HEK293 (cell line): ENCODE results near the gene GJA1.

Source experiments
- CTCF ChIA-PET: fragments of 350-600 bp; formaldehyde crosslinking; extraction: SDS; loops from one replicate; lab custom pipeline; 2021; ENCODE audit warnings: antibody characterized with exemption; lab: Yijun Ruan, JAX
- POLR2A ChIA-PET: fragments of 300-600 bp; formaldehyde crosslinking; extraction: SDS; loops from one replicate; lab custom pipeline; 2020; ENCODE audit warnings: antibody characterized with exemption, inconsistent platforms; lab: Yijun Ruan, JAX
- H3K27ac ChIP-seq: fragments of 200-500 bp; sonication (Bioruptor generic); 2 replicates; pipeline ENCODE4 v1.5.1; 2014; ENCODE audit warnings: low read depth, low read length, control low read depth, inconsistent platforms; ENCODE audit errors: extremely low read depth
- H3K36me3 ChIP-seq, 2 experiments: fragments of 200-500 bp in 1 of 2; sonication (Bioruptor generic) in 1 of 2; 1 replicate in 1 of 2; 2 replicates in 1 of 2; pipeline ENCODE4 v1.5.1; 2014 to 2017; ENCODE audit warnings: inconsistent platforms in 2 of 2, low read length in 2 of 2; ENCODE audit not compliant: control insufficient read depth in 2 of 2, insufficient read depth in 1 of 2
- H3K4me1 ChIP-seq: fragments of 200-500 bp; sonication (Bioruptor generic); 2 replicates; pipeline ENCODE4 v1.5.1; 2014; ENCODE audit warnings: mild to moderate bottlenecking, low read length, inconsistent platforms; ENCODE audit not compliant: control insufficient read depth, insufficient read depth
- H3K4me3 ChIP-seq: 2 replicates; pipeline ENCODE4 v1.5.1; 2011; ENCODE audit warnings: low read depth, mild to moderate bottlenecking, control low read depth, low read length, moderate library complexity
- H3K9me3 ChIP-seq: fragments of 200-500 bp; sonication (Bioruptor generic); 2 replicates; pipeline ENCODE4 v1.5.1; 2014; ENCODE audit warnings: low read depth, low read length, inconsistent platforms; ENCODE audit not compliant: control insufficient read depth, insufficient read depth
- BCL11A ChIP-seq: fragments of 450-650 bp; formaldehyde crosslinking; IDR thresholded peaks from 2 replicates; pipeline ENCODE4 v1.5.1; 2016; ENCODE audit warnings: low read depth, missing biosample characterization, missing genetic modification characterization
- GLI4 ChIP-seq: fragments of 450-650 bp; formaldehyde crosslinking; IDR thresholded peaks from 2 replicates; pipeline ENCODE4 v1.5.1; 2016; ENCODE audit warnings: missing biosample characterization, missing genetic modification characterization
- HOXA7 ChIP-seq: sonication (generic); formaldehyde crosslinking; IDR thresholded peaks from 2 replicates; pipeline ENCODE4 v1.8.1; 2022; ENCODE audit warnings: missing genetic modification reagents, borderline replicate concordance
- IKZF3 ChIP-seq: fragments of 450-650 bp; IDR thresholded peaks from 2 replicates; pipeline ENCODE4 v1.5.0; 2018; ENCODE audit warnings: missing biosample characterization, mild to moderate bottlenecking, missing genetic modification characterization, moderate library complexity
- KLF16 ChIP-seq: fragments of 450-650 bp; formaldehyde crosslinking; IDR thresholded peaks from 2 replicates; pipeline ENCODE4 v1.5.1; 2017; ENCODE audit warnings: missing biosample characterization, missing genetic modification characterization
- KLF7 ChIP-seq: fragments of 450-650 bp; formaldehyde crosslinking; IDR thresholded peaks from 2 replicates; pipeline ENCODE4 v1.5.1; 2016; ENCODE audit warnings: missing biosample characterization, missing genetic modification characterization, borderline replicate concordance
- OVOL3 ChIP-seq: fragments of 450-650 bp; formaldehyde crosslinking; IDR thresholded peaks from 2 replicates; pipeline ENCODE4 v1.5.1; 2016; ENCODE audit warnings: missing biosample characterization, missing genetic modification characterization
- RBAK ChIP-seq: fragments of 450-650 bp; formaldehyde crosslinking; IDR thresholded peaks from 2 replicates; pipeline ENCODE4 v1.5.1; 2016; ENCODE audit warnings: missing biosample characterization, missing genetic modification characterization
- SCRT2 ChIP-seq: fragments of 450-650 bp; formaldehyde crosslinking; IDR thresholded peaks from 2 replicates; pipeline ENCODE4 v1.5.1; 2016; ENCODE audit warnings: missing biosample characterization, missing genetic modification characterization
- WT1 ChIP-seq: fragments of 450-650 bp; formaldehyde crosslinking; IDR thresholded peaks from 2 replicates; pipeline ENCODE4 v1.5.1; 2016; ENCODE audit warnings: missing biosample characterization, missing genetic modification characterization
- ZFP37 ChIP-seq: fragments of 450-650 bp; formaldehyde crosslinking; IDR thresholded peaks from 2 replicates; pipeline ENCODE4 v1.5.1; 2016; ENCODE audit warnings: missing biosample characterization, missing genetic modification characterization
- ZNF138 ChIP-seq: fragments of 450-650 bp; formaldehyde crosslinking; IDR thresholded peaks from 2 replicates; pipeline ENCODE4 v1.5.1; 2016; ENCODE audit warnings: missing biosample characterization, missing genetic modification characterization, borderline replicate concordance
- ZNF157 ChIP-seq: fragments of 450-650 bp; formaldehyde crosslinking; IDR thresholded peaks from 2 replicates; pipeline ENCODE4 v1.5.1; 2016; ENCODE audit warnings: missing biosample characterization, missing genetic modification characterization
- ZNF175 ChIP-seq: fragments of 450-650 bp; formaldehyde crosslinking; IDR thresholded peaks from 2 replicates; pipeline ENCODE4 v1.5.1; 2016; ENCODE audit warnings: missing biosample characterization, missing genetic modification characterization
- ZNF19 ChIP-seq: fragments of 450-650 bp; formaldehyde crosslinking; IDR thresholded peaks from 2 replicates; pipeline ENCODE4; 2016; ENCODE audit warnings: missing biosample characterization, missing genetic modification characterization, low read depth
- ZNF23 ChIP-seq: fragments of 450-650 bp; formaldehyde crosslinking; IDR thresholded peaks from 2 replicates; pipeline ENCODE4 v1.5.1; 2016; ENCODE audit warnings: missing biosample characterization, missing genetic modification characterization, borderline replicate concordance
- ZNF239 ChIP-seq: fragments of 450-650 bp; formaldehyde crosslinking; IDR thresholded peaks from 2 replicates; pipeline ENCODE4 v1.5.1; 2016; ENCODE audit warnings: missing biosample characterization, missing genetic modification characterization
- ZNF423 ChIP-seq: fragments of 450-650 bp; formaldehyde crosslinking; IDR thresholded peaks from 2 replicates; pipeline ENCODE4 v1.5.1; 2016; ENCODE audit warnings: missing biosample characterization, missing genetic modification characterization
- ZNF529 ChIP-seq: fragments of 450-650 bp; formaldehyde crosslinking; IDR thresholded peaks from 2 replicates; pipeline ENCODE4 v1.5.1; 2017; ENCODE audit warnings: missing genetic modification characterization, missing biosample characterization; ENCODE audit not compliant: insufficient replicate concordance
- ZNF548 ChIP-seq: fragments of 450-650 bp; formaldehyde crosslinking; IDR thresholded peaks from 2 replicates; pipeline ENCODE4 v1.5.1; 2016; ENCODE audit warnings: missing biosample characterization, missing genetic modification characterization
- ZNF558 ChIP-seq: fragments of 450-650 bp; formaldehyde crosslinking; IDR thresholded peaks from 2 replicates; pipeline ENCODE4 v1.5.1; 2016; ENCODE audit warnings: missing biosample characterization, missing genetic modification characterization
- ZNF624 ChIP-seq: fragments of 450-650 bp; formaldehyde crosslinking; IDR thresholded peaks from 2 replicates; pipeline ENCODE4 v1.5.1; 2017; ENCODE audit warnings: missing biosample characterization, missing genetic modification characterization
- ZNF777 ChIP-seq: fragments of 450-650 bp; formaldehyde crosslinking; IDR thresholded peaks from 2 replicates; pipeline ENCODE4 v1.5.1; 2017; ENCODE audit warnings: missing biosample characterization, missing genetic modification characterization, borderline replicate concordance
- ZNF830 ChIP-seq: fragments of 450-650 bp; IDR thresholded peaks from 2 replicates; pipeline ENCODE4 v1.5.0; 2018; ENCODE audit warnings: missing biosample characterization, missing genetic modification characterization, low read depth, mild to moderate bottlenecking, moderate library complexity
- ZNF837 ChIP-seq: fragments of 450-650 bp; formaldehyde crosslinking; IDR thresholded peaks from 2 replicates; pipeline ENCODE4 v1.5.1; 2016; ENCODE audit warnings: missing biosample characterization, missing genetic modification characterization
- ZSCAN30 ChIP-seq: fragments of 450-650 bp; IDR thresholded peaks from 2 replicates; pipeline ENCODE4 v1.5.1; 2018; ENCODE audit warnings: missing biosample characterization, mild to moderate bottlenecking, missing genetic modification characterization, moderate library complexity
- TF ChIP-seq, protein P1 (sequence below): fragments of 450-650 bp; formaldehyde crosslinking; IDR thresholded peaks from 2 replicates; pipeline ENCODE4 v1.5.1; 2016; ENCODE audit warnings: missing biosample characterization, missing genetic modification characterization
- TF ChIP-seq, protein P2 (sequence below): fragments of 450-650 bp; formaldehyde crosslinking; IDR thresholded peaks from 2 replicates; pipeline ENCODE4 v1.5.1; 2016; ENCODE audit warnings: missing biosample characterization, missing genetic modification characterization
- TF ChIP-seq, protein P3 (sequence below): fragments of 450-650 bp; formaldehyde crosslinking; IDR thresholded peaks from 2 replicates; pipeline ENCODE4 v1.5.1; 2016; ENCODE audit warnings: missing biosample characterization, missing genetic modification characterization

The GJA1 gene

DNA sequence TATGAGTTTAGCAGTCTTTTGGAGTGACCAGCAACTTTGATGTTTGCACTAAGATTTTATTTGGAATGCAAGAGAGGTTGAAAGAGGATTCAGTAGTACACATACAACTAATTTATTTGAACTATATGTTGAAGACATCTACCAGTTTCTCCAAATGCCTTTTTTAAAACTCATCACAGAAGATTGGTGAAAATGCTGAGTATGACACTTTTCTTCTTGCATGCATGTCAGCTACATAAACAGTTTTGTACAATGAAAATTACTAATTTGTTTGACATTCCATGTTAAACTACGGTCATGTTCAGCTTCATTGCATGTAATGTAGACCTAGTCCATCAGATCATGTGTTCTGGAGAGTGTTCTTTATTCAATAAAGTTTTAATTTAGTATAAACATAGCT, 13.9 kb downstream of the GJA1 start:
- ChIA-PET CTCF (interaction anchor here (0.6 to 1.1 kb wide), 3 partner anchors 11 to 584 kb away, joined by 3 to 4 read pairs (median 4); no protein-coding TSS in a partner anchor), POLR2A (no interaction called here)

DNA sequence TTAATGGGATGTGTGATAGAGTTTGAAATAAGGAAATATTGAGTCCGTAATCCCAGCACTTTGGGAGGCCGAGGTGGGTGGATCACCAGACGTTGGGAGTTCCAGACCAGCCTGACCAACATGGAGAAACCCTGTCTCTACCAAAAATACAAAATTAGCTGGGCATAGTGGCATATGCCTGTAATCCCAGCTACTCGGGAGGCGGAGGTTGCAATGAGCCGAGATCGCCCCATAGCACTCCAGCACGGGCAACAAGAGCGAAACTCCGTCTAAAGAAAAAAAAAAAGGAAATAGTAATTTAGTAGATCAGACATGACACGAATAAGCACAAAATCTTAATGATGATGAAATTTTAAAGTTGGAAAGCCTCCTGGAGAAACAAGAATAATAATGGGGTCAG, 14.8 kb downstream of the GJA1 start:
- H3K4me1 ChIP-seq, result no peaks in the 10 kb centered on the region
- H3K9me3 ChIP-seq, result no peaks in the 10 kb centered on the region
- H3K36me3 ChIP-seq, result peaks cover 0 to 31% of the 10 kb centered on the region in 2 experiments; a peak in 2 of 3 replicates
- CTCF ChIA-PET, result interaction anchor here (1.1 kb wide), 1 partner anchor 583 kb away, joined by 4 read pairs; no protein-coding TSS in a partner anchor
- no peak overlapping the region for H3K4me3 ChIP-seq
- TF ChIP-seq ZNF558 (tag by site-specific recombination) (no peak), ZNF23 (tag by site-specific recombination) (no peak), HOXA7 (CRISPR knock-in tag) (no peak), ZNF548 (tag by site-specific recombination) (no peak), ZNF777 (tag by site-specific recombination) (no peak), ZNF624 (tag by site-specific recombination) (no peak), ZNF239 (tag by site-specific recombination) (no peak), ZNF157 (no peak), WT1 (tag by site-specific recombination) (no peak), RBAK (tag by site-specific recombination) (no peak), ZNF830 (no peak), ZSCAN30 (tag by site-specific recombination) (no peak)
- TF ChIP-seq, protein P1, sequence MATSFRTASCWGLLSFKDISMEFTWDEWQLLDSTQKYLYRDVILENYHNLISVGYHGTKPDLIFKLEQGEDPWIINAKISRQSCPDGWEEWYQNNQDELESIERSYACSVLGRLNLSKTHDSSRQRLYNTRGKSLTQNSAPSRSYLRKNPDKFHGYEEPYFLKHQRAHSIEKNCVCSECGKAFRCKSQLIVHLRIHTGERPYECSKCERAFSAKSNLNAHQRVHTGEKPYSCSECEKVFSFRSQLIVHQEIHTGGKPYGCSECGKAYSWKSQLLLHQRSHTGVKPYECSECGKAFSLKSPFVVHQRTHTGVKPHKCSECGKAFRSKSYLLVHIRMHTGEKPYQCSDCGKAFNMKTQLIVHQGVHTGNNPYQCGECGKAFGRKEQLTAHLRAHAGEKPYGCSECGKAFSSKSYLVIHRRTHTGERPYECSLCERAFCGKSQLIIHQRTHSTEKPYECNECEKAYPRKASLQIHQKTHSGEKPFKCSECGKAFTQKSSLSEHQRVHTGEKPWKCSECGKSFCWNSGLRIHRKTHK (tag by site-specific recombination), result no peak
- TF ChIP-seq, all 188 proteins: peak for 0
- POLR2A ChIA-PET, result no interaction called here
- H3K27ac ChIP-seq, result no peak overlapping the region

More for the DNA sequence above, 13.9 kb downstream of the GJA1 start:
- Histone ChIP-seq H3K27ac (no peak overlapping the region), H3K4me3 (no peak overlapping the region), H3K36me3 (peaks cover 0 to 31% of the 10 kb centered on the region in 2 experiments; a peak in 2 of 3 replicates), H3K4me1 (no peaks in the 10 kb centered on the region), H3K9me3 (no peaks in the 10 kb centered on the region)
- TF ChIP-seq GLI4 (tag by site-specific recombination) (no peak), BCL11A (tag by site-specific recombination) (no peak), ZNF19 (tag by site-specific recombination) (no peak), ZNF837 (tag by site-specific recombination) (no peak)

DNA sequence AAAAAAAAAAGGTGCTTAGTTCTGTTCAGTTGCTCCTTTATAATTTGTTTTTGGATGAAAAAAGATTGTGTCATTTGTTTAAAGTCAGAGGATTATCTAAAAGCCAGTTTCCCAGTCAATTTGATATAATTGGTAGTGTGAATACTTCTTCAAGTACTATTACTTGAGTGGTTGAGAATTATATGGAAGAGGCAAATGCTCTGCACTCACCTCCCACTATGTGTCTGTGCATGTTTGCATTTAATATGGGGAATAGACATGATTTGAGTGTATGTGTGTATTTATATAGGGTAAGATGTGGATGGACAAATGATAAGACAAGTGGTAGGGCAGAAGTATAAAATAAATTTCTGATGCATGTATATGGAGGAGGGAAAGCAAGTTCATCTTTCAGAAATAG, 15.8 kb downstream of the GJA1 start:
- H3K4me1 ChIP-seq, result no peaks in the 10 kb centered on the region
- H3K4me3 ChIP-seq, result no peak overlapping the region
- H3K36me3 ChIP-seq, result peaks cover 0 to 31% of the 10 kb centered on the region in 2 experiments; a peak in 2 of 3 replicates
- no peak overlapping the region for H3K27ac ChIP-seq
- POLR2A ChIA-PET, result no interaction called here
- H3K9me3 ChIP-seq, result no peaks in the 10 kb centered on the region
- CTCF ChIA-PET, result no interaction called here
- TF ChIP-seq, protein P2, sequence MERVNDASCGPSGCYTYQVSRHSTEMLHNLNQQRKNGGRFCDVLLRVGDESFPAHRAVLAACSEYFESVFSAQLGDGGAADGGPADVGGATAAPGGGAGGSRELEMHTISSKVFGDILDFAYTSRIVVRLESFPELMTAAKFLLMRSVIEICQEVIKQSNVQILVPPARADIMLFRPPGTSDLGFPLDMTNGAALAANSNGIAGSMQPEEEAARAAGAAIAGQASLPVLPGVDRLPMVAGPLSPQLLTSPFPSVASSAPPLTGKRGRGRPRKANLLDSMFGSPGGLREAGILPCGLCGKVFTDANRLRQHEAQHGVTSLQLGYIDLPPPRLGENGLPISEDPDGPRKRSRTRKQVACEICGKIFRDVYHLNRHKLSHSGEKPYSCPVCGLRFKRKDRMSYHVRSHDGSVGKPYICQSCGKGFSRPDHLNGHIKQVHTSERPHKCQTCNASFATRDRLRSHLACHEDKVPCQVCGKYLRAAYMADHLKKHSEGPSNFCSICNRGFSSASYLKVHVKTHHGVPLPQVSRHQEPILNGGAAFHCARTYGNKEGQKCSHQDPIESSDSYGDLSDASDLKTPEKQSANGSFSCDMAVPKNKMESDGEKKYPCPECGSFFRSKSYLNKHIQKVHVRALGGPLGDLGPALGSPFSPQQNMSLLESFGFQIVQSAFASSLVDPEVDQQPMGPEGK, result no peak
- TF ChIP-seq ZNF529 (tag by site-specific recombination) (no peak), OVOL3 (tag by site-specific recombination) (no peak), ZNF138 (tag by site-specific recombination) (no peak), ZNF175 (tag by site-specific recombination) (no peak), SCRT2 (tag by site-specific recombination) (no peak), ZNF423 (tag by site-specific recombination) (no peak), KLF16 (tag by site-specific recombination) (no peak), ZFP37 (tag by site-specific recombination) (no peak), KLF7 (tag by site-specific recombination) (no peak), IKZF3 (no peak), ZNF830 (no peak)
- TF ChIP-seq, protein P3, sequence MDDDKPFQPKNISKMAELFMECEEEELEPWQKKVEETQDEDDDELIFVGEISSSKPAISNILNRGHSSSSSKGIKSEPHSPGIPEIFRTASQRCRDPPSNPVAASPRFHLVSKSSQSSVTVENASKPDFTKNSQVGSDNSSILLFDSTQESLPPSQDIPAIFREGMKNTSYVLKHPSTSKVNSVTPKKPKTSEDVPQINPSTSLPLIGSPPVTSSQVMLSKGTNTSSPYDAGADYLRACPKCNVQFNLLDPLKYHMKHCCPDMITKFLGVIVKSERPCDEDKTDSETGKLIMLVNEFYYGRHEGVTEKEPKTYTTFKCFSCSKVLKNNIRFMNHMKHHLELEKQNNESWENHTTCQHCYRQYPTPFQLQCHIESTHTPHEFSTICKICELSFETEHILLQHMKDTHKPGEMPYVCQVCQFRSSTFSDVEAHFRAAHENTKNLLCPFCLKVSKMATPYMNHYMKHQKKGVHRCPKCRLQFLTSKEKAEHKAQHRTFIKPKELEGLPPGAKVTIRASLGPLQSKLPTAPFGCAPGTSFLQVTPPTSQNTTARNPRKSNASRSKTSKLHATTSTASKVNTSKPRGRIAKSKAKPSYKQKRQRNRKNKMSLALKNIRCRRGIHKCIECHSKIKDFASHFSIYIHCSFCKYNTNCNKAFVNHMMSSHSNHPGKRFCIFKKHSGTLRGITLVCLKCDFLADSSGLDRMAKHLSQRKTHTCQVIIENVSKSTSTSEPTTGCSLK (tag by site-specific recombination), result no peak
